Stomach (tissue), 4 donors: ENCODE results near the gene SBF2.
"Not testable (repeated sequence)": the region's sequence is repeated elsewhere in the genome, so short reads cannot be mapped to it uniquely, and the experiment has no call there.

Experiments
- CTCF ChIP-seq, 7 experiments: fragments of 450-650 bp in 4 of 7; fragments of 200-600 bp in 3 of 7; sonication (generic) in 3 of 7; IDR thresholded peaks; one replicate each; pipeline ENCODE4 v1.5.1; 2016 to 2019; ENCODE audit warnings: antibody characterized with exemption in 7 of 7, control low read depth in 2 of 7, mild to moderate bottlenecking in 1 of 7
- EP300 ChIP-seq: sonication (generic); formaldehyde crosslinking; IDR thresholded peaks from one replicate; pipeline ENCODE4 v1.6.1; 2017; ENCODE audit warnings: antibody characterized with exemption
- POLR2AphosphoS5 ChIP-seq, 3 donors: sonication (generic); formaldehyde crosslinking; IDR thresholded peaks; one replicate each; pipeline ENCODE4 v1.6.1; 2016; ENCODE audit warnings: antibody characterized with exemption in 3 of 3

- TF ChIP-seq POLR2AphosphoS5 (IDR thresholded peaks at IDR 0.05); EP300; CTCF (IDR thresholded peaks at IDR 0.05): not testable (repeated sequence)
Measured at GRCh38 chr11:10231803-10232202, 62.2 kb downstream of the SBF2 start.
